Erythroblast (primary cell): Measurements from ENCODE around the gene BMP7.

Source experiments
- GATA1 ChIP-seq: IDR thresholded peaks from 2 replicates; pipeline ENCODE4 v1.6.1; 2011; ENCODE audit warnings: low read depth, mild to moderate bottlenecking, control low read depth, low read length, moderate library complexity
- POLR2A ChIP-seq: IDR thresholded peaks from 2 replicates; pipeline ENCODE4 v1.6.1; 2011; ENCODE audit warnings: mild to moderate bottlenecking, low read length

GRCh38 chr20:57245997-57246396, 20.4 kb downstream of the BMP7 start:
- TF ChIP-seq POLR2A = no peak
- TF ChIP-seq GATA1 = no peak
